Stomach (tissue), 4 donors: ENCODE measurements around the gene NID2.

Experiments
- CTCF ChIP-seq, 7 experiments: fragments of 450-650 bp in 4 of 7; fragments of 200-600 bp in 3 of 7; sonication (generic) in 3 of 7; IDR thresholded peaks; one replicate each; pipeline ENCODE4 v1.5.1; 2016 to 2019; ENCODE audit warnings: antibody characterized with exemption in 7 of 7, control low read depth in 2 of 7, mild to moderate bottlenecking in 1 of 7
- EP300 ChIP-seq: sonication (generic); formaldehyde crosslinking; IDR thresholded peaks from one replicate; pipeline ENCODE4 v1.6.1; 2017; ENCODE audit warnings: antibody characterized with exemption

GRCh38 chr14:52007211-52007610 lies 61.6 kb downstream of the NID2 start:
- no peak for TF ChIP-seq EP300
- TF ChIP-seq CTCF (IDR thresholded peaks at IDR 0.05): no peak
